Measurements from ENCODE around the gene MRPL19.

MRPL19 gene

DNA sequence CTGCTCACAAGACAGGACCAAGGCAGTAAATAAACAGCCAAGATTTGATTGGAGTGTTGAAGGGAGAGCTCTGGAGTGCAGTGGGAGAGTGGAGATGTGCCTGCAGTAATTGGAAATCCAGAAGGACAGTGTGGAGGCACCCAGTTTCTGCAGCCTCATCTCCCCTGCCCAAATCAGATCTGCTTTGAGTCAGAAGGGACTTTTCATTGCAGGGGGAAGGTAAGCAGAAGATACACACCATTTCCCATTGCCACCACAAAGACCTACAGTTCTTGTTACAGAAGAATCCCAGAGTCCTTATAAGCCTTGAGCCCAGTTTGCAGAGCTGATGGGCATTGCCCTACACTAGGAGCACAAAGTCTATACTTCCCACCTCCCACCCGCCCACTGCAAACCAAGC lies 91.4 kb downstream of the MRPL19 start:
- DNase-seq (ENCODE audit: low read depth): no peak
